ENCODE results near the gene MYH11. TPM values are rescaled to one million over a fixed set of nuclear protein-coding genes. Genes with fewer than 3 reads are reported as not detected.
A peak's percentile ranks its signal among the peaks of the same experiment; 100 is the strongest.
"Not testable (repeated sequence)": the region's sequence is repeated elsewhere in the genome, so short reads cannot be mapped to it uniquely, and the experiment has no call there.

The MYH11 gene
- total RNA-seq, 1 experiment from 2014 or later = 0.02 TPM

GRCh38 chr16:15726715-15727114, 130.1 kb downstream of the MYH11 start:
- no peak for DNase-seq (ENCODE audit: extremely low read depth, low read depth)

DNA sequence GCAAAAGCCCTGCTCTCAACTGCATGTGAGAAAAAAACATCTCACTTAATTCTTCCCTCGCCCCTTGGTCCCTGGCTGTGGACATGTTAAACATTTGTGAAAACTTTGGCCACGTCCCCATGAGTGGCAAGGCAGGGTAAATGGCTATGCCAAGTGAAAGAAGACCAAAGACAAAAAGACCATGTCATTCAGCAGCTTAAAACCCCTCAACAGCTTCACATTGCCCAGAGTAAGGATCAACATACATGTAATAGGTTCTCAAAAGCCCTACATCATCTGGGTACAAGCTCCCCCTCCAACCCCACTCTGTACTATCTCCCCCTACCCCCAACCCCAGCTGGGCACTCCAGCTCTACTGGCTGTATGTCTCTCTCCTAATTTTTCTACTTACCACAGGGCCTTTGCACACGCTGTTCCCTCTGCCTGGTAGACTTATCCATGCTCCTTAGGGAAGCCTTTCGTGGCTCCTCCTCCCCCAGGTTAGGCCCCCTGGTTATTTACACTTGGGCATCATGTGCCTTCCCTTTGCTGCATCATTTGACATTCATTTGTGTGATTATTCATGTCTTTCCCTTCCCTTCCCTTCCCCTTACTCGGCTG, 131.1 kb downstream of the MYH11 start:
- no peak for DNase-seq (ENCODE audit: extremely low read depth, low read depth)

DNA sequence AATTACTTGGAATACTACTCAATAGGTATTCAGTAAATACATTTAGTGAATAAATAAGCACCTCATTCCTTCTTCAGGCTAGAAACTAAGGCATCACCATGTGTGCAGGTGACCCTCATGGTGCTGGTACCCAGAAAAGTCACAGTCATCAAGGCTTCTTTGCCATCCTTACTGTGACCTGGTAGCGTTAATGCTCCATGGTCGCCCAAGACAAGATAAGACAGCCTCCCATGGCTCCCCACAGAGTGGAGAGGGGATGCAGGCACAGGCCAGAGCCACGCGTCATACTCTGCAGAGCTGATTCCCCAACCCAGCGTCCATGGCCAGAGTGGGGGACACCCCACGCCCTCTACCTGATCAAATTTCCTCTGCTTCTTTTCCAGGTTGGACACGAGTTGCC, 133.0 kb downstream of the MYH11 start:
- DNase-seq (ENCODE audit: extremely low read depth, low read depth) = no peak

DNA sequence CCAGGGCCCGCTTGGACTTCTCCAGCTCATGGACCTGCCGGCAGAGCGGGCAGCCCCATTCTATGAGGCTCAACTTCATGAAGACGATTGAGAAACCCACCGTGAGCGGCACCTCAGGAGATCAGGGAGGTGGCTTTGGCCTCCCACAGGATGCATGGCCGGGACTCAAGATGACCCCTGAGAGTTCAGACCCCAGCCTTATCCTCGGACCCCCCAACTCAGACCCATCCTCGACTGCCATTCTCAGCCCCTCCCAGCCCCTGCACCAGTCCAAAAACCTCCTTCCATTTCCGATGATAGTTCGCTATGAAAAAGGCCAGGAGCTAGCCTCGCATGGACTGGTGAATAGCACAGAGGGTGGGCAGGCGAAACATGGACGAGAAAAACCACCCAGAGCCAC, 135.8 kb downstream of the MYH11 start:
- no peak for DNase-seq (ENCODE audit: extremely low read depth, low read depth)

GRCh38 chr16:15716694-15717447, 140.0 kb downstream of the MYH11 start:
- no peak for DNase-seq (ENCODE audit: extremely low read depth, low read depth)

DNA sequence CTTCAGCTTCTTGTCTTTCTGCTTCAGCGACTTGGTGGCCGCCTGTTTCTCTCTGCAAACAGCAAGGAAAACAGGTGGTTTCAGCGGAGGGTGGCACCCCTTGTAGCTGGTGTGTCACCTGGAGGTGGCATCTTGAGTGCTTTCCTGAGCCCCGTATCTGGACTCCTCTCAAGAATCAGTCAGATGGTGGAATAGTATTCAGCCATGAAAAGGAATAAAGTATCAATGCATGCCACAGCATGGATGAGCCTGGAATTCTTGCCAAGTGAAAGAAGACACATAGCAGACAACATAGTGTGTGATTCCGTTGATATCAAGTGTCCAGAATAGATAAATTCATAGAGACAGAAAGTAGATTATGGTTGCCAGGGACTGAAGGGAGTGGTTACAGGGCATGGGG, 141.6 kb downstream of the MYH11 start:
- no peak for DNase-seq (ENCODE audit: extremely low read depth, low read depth)

DNA sequence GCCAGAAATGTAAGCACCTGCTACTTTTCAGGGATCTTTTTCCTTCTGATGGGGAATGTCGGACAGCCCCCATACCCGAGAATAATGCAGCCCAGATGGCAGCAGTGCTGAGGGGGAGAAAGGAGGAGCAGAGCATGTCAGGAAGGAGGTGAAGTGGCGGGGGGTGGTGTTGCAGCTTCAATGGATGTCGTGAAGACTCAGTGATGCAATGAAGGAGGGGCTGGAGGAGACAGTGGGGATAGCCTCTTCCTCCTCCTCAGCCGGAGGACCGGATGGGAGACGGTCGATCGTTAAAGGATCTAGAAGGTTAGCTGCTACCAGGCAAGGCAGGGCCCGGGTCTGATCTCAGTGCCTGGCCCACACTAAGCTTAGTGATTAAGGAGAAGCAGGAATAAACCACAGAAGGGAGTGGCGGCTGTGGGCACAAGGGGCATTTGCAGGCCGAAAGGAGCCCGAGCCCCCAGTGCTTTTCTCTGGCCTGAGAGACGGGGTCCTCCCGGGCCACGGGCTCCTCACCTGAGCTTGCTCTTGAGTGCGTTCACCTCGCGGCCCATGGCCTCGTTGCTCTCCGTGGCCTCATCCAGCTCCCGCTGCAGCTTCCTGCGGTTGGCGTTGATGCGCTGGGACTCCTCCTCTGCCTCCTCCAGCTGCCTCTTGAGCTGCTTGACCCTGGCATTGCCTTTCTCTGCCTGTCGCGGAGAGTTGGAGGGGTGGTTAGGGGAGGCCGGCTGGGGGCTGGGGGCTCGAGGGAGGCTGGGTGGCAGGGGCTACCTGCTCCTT, 142.2 kb downstream of the MYH11 start:
- no peak for DNase-seq (ENCODE audit: extremely low read depth, low read depth)

DNA sequence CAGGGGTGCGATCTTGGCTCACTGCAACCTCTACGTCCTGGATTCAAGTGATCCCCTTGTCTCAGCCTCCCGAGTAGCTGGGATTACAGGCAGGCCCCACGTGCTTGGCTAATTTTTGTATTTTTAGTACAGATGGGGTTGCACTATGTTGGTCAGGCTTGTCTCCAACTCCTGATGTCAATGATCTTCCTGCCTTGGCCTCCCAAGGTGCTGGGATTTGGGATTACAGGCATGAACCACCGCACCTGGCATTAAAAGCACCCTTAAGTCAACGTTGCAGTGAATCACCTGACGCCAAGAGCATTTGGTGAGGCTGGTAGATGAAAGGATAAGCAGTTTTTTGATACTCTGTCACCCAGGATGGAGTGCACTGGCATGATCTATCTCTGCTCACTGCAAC, 147.8 kb downstream of the MYH11 start:
- no peak for DNase-seq (ENCODE audit: extremely low read depth, low read depth)

GRCh38 chr16:15708096-15708495, 148.7 kb downstream of the MYH11 start:
- no peak for DNase-seq (ENCODE audit: extremely low read depth, low read depth)

- no peak for DNase-seq (ENCODE audit: extremely low read depth, low read depth)
These were observed 149.5 kb downstream of the MYH11 start for GRCh38 chr16:15707332-15707731.

DNA sequence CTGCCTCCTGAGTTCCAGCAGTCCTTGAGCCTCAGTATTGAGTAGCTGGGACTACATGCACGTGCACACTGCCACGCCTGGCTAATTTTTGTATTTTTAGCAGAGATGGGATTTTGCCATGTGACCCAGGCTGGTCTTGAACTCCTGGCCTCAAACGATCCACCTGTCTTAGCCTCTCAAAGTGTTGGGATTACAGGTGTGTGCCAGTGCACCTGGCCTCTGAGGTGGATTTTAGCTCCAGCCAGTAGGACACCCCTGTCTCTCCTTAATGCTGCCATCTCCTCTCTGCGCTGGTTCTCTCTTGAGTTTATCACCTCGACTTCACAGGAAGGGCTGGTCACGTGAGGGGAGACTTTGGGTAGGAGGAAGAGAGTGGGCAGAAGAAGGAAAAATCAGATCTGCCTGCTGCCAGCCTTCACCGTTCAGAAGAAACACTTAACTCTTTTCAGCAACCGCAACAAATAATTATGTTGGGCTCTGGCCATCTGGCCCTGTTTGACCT, 151.7 kb downstream of the MYH11 start:
- DNase-seq (ENCODE audit: extremely low read depth, low read depth) = no peak

DNA sequence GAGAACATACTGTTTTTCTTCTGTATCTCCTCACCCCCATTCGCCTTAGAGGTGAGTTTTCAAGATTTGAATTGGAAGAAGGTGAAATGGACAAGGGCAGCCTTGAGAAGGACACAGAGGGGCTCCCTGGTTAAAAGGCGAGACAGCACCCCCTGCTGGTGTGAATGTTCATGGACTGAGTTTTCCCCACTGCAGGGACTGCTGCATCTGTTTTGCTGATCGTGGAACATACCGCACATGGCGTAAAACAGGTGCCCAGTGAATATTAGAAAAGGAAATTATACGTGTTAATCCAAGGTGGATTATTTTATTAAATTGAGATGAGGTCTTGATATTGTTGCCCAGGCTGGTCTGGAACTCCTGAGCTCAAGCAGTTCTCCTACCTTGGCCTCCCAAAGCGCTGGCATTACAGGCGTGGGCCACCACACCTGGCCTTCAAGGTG, 152.3 kb downstream of the MYH11 start:
- peak; percentile 74 for DNase-seq (ENCODE audit: extremely low read depth, low read depth)

- DNase-seq (ENCODE audit: extremely low read depth, low read depth) = no peak
These were observed 153.6 kb downstream of the MYH11 start for GRCh38 chr16:15703029-15703736.

- DNase-seq (ENCODE audit: extremely low read depth, low read depth) = no peak
These were observed 154.6 kb downstream of the MYH11 start for GRCh38 chr16:15701975-15702970.

- DNase-seq (ENCODE audit: extremely low read depth, low read depth) = no peak
These were observed 155.5 kb downstream of the MYH11 start for GRCh38 chr16:15701367-15701766.

- DNase-seq (ENCODE audit: extremely low read depth, low read depth) = no peak
These were observed 157.0 kb downstream of the MYH11 start for GRCh38 chr16:15699819-15700218.

DNA sequence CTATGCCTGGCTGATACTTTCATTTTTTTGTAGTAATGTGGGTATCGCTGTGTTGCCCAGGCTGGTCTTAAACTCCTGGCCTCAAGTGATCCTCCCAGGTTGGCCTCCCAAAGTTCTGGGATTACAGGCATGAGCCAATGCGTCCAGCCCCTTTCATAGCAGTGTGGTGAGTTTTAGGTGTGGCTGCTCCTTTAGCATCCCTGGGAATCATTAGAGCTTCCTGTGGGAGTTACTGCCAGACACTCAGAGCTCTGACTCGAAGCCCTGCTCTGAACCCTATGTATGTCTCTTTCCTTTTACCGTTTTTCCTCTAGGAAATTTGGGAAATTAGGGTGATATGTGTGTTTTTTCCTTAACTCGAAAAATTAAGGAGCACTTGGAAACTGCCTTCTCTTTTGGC, 162.3 kb downstream of the MYH11 start:
- no peak for DNase-seq (ENCODE audit: extremely low read depth, low read depth)

- not testable (repeated sequence) for DNase-seq (ENCODE audit: extremely low read depth, low read depth)
These were observed 164.3 kb downstream of the MYH11 start for GRCh38 chr16:15692508-15692907.

- DNase-seq (ENCODE audit: extremely low read depth, low read depth) = no peak
These were observed 165.8 kb downstream of the MYH11 start for GRCh38 chr16:15691046-15691445.

DNA sequence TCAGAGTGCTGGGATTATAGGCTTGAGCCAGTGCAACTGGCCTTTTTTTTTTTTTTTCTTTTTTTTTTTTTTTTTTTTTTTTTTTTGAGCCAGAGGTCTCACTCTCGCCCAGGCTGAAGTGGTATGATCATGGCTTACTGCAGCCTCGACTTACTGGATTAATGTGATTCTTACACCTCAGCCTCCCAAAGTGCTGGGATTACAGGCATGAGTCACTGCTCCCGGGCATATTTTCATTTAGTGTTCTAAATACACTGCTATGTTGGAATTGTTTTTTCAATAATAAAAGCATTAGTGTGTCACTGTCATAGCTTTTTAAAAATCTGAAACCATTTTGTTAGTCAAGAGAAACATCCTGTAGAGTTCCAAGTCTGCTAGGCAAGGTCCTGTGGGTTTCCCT, 166.5 kb downstream of the MYH11 start:
- DNase-seq (ENCODE audit: extremely low read depth, low read depth) = no peak

All from NCI-H460 (cell line).